HEK293 (cell line): Measurements from ENCODE around the gene RSPRY1.

ENCODE experiments used
- CTCF ChIA-PET: fragments of 350-600 bp; formaldehyde crosslinking; extraction: SDS; loops from one replicate; lab custom pipeline; 2021; ENCODE audit warnings: antibody characterized with exemption; lab: Yijun Ruan, JAX
- POLR2A ChIA-PET: fragments of 300-600 bp; formaldehyde crosslinking; extraction: SDS; loops from one replicate; lab custom pipeline; 2020; ENCODE audit warnings: antibody characterized with exemption, inconsistent platforms; lab: Yijun Ruan, JAX
- H3K27ac ChIP-seq: fragments of 200-500 bp; sonication (Bioruptor generic); 2 replicates; pipeline ENCODE4 v1.5.1; 2014; ENCODE audit warnings: low read depth, low read length, control low read depth, inconsistent platforms; ENCODE audit errors: extremely low read depth
- H3K36me3 ChIP-seq, 2 experiments: fragments of 200-500 bp in 1 of 2; sonication (Bioruptor generic) in 1 of 2; 1 replicate in 1 of 2; 2 replicates in 1 of 2; pipeline ENCODE4 v1.5.1; 2014 to 2017; ENCODE audit warnings: inconsistent platforms in 2 of 2, low read length in 2 of 2; ENCODE audit not compliant: control insufficient read depth in 2 of 2, insufficient read depth in 1 of 2
- H3K4me1 ChIP-seq: fragments of 200-500 bp; sonication (Bioruptor generic); 2 replicates; pipeline ENCODE4 v1.5.1; 2014; ENCODE audit warnings: mild to moderate bottlenecking, low read length, inconsistent platforms; ENCODE audit not compliant: control insufficient read depth, insufficient read depth
- H3K4me3 ChIP-seq: 2 replicates; pipeline ENCODE4 v1.5.1; 2011; ENCODE audit warnings: low read depth, mild to moderate bottlenecking, control low read depth, low read length, moderate library complexity
- H3K9me3 ChIP-seq: fragments of 200-500 bp; sonication (Bioruptor generic); 2 replicates; pipeline ENCODE4 v1.5.1; 2014; ENCODE audit warnings: low read depth, low read length, inconsistent platforms; ENCODE audit not compliant: control insufficient read depth, insufficient read depth
- GFI1B ChIP-seq: fragments of 450-650 bp; formaldehyde crosslinking; IDR thresholded peaks from 2 replicates; pipeline ENCODE4 v1.5.1; 2016; ENCODE audit warnings: missing biosample characterization, missing genetic modification characterization
- KLF16 ChIP-seq: fragments of 450-650 bp; formaldehyde crosslinking; IDR thresholded peaks from 2 replicates; pipeline ENCODE4 v1.5.1; 2017; ENCODE audit warnings: missing biosample characterization, missing genetic modification characterization
- MZF1 ChIP-seq: fragments of 450-650 bp; formaldehyde crosslinking; IDR thresholded peaks from 2 replicates; pipeline ENCODE4 v1.5.1; 2017; ENCODE audit warnings: missing biosample characterization, missing genetic modification characterization, borderline replicate concordance
- SCRT1 ChIP-seq: fragments of 450-650 bp; formaldehyde crosslinking; IDR thresholded peaks from 2 replicates; pipeline ENCODE4 v1.5.1; 2016; ENCODE audit warnings: missing biosample characterization, missing genetic modification characterization, borderline replicate concordance
- SCRT2 ChIP-seq: fragments of 450-650 bp; formaldehyde crosslinking; IDR thresholded peaks from 2 replicates; pipeline ENCODE4 v1.5.1; 2016; ENCODE audit warnings: missing biosample characterization, missing genetic modification characterization
- SETDB1 ChIP-seq: IDR thresholded peaks from one replicate; pipeline ENCODE4 v1.6.1; 2017; ENCODE audit warnings: mild to moderate bottlenecking, low read length, moderate library complexity, mixed read lengths; ENCODE audit not compliant: insufficient read length
- TRIM28 ChIP-seq: IDR thresholded peaks from 2 replicates; pipeline ENCODE4 v1.6.1; 2011; ENCODE audit warnings: low read length, control low read depth, borderline replicate concordance
- ZBTB20 ChIP-seq: fragments of 450-650 bp; formaldehyde crosslinking; IDR thresholded peaks from 2 replicates; pipeline ENCODE4 v1.5.1; 2016; ENCODE audit warnings: missing biosample characterization, missing genetic modification characterization
- ZBTB48 ChIP-seq: fragments of 450-650 bp; formaldehyde crosslinking; IDR thresholded peaks from 2 replicates; pipeline ENCODE4 v1.5.1; 2016; ENCODE audit warnings: missing biosample characterization, missing genetic modification characterization
- ZBTB8A ChIP-seq: fragments of 450-650 bp; formaldehyde crosslinking; IDR thresholded peaks from 2 replicates; pipeline ENCODE4 v1.5.1; 2016; ENCODE audit warnings: missing biosample characterization, missing genetic modification characterization
- ZNF112 ChIP-seq: fragments of 450-650 bp; formaldehyde crosslinking; IDR thresholded peaks from 2 replicates; pipeline ENCODE4 v1.5.0; 2017; ENCODE audit warnings: missing biosample characterization, missing genetic modification characterization
- ZNF221 ChIP-seq: fragments of 450-650 bp; formaldehyde crosslinking; IDR thresholded peaks from 2 replicates; pipeline ENCODE4 v1.5.1; 2017; ENCODE audit warnings: missing biosample characterization, missing genetic modification characterization, borderline replicate concordance
- ZNF529 ChIP-seq: fragments of 450-650 bp; formaldehyde crosslinking; IDR thresholded peaks from 2 replicates; pipeline ENCODE4 v1.5.1; 2017; ENCODE audit warnings: missing genetic modification characterization, missing biosample characterization; ENCODE audit not compliant: insufficient replicate concordance
- ZNF558 ChIP-seq: fragments of 450-650 bp; formaldehyde crosslinking; IDR thresholded peaks from 2 replicates; pipeline ENCODE4 v1.5.1; 2016; ENCODE audit warnings: missing biosample characterization, missing genetic modification characterization
- ZNF585B ChIP-seq: fragments of 450-650 bp; formaldehyde crosslinking; IDR thresholded peaks from 2 replicates; pipeline ENCODE4 v1.5.1; 2016; ENCODE audit warnings: missing biosample characterization, missing genetic modification characterization
- ZNF704 ChIP-seq: fragments of 450-650 bp; formaldehyde crosslinking; IDR thresholded peaks from 2 replicates; pipeline ENCODE4 v1.5.1; 2016; ENCODE audit warnings: missing biosample characterization, missing genetic modification characterization
- ZSCAN16 ChIP-seq: fragments of 450-650 bp; formaldehyde crosslinking; IDR thresholded peaks from 2 replicates; pipeline ENCODE4 v1.5.1; 2016; ENCODE audit warnings: missing biosample characterization, missing genetic modification characterization
- ZXDB ChIP-seq: fragments of 450-650 bp; formaldehyde crosslinking; IDR thresholded peaks from 2 replicates; pipeline ENCODE4 v1.5.1; 2016; ENCODE audit warnings: missing biosample characterization, missing genetic modification characterization
- TF ChIP-seq, protein P1 (sequence below): fragments of 450-650 bp; formaldehyde crosslinking; IDR thresholded peaks from 2 replicates; pipeline ENCODE4 v1.5.1; 2016; ENCODE audit warnings: missing biosample characterization, missing genetic modification characterization
- TF ChIP-seq, protein P2 (sequence below): fragments of 450-650 bp; IDR thresholded peaks from 2 replicates; pipeline ENCODE4 v1.5.1; 2018; ENCODE audit warnings: missing biosample characterization, missing genetic modification characterization

RSPRY1 gene

DNA sequence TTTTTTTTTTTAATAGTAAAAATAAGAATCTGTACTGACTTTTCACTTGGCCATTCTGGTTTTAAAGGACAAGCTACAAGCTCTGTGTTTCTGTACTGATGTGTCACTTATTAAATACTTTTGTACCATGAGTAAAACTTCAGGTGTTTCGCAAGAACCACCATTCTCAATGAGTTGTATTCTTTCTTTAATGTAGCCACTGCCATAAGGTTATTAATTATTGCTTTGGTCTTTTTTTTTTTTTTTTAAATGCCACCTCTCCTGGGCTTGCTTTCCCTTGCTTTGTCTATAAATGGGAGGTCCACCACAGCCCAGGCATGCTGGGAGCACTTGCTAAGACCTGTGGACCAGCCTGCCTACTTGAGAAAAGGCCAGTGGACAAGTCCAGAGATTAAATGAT, 67.3 kb downstream of the RSPRY1 start:
- TF ChIP-seq ZNF529: no peak
- TF ChIP-seq ZBTB48 (tag by site-specific recombination): no peak
- TF ChIP-seq ZNF221 (tag by site-specific recombination): no peak
- no peak for TF ChIP-seq TRIM28
- TF ChIP-seq ZXDB: no peak
- no peak for TF ChIP-seq ZBTB8A
- no peak for TF ChIP-seq GFI1B
- no peak for TF ChIP-seq ZNF704 (tag by site-specific recombination)
- no peak for TF ChIP-seq ZNF585B (tag by site-specific recombination)
- TF ChIP-seq ZSCAN16 (tag by site-specific recombination): no peak
- no peak for TF ChIP-seq ZBTB20 (tag by site-specific recombination)
- TF ChIP-seq, protein P1, sequence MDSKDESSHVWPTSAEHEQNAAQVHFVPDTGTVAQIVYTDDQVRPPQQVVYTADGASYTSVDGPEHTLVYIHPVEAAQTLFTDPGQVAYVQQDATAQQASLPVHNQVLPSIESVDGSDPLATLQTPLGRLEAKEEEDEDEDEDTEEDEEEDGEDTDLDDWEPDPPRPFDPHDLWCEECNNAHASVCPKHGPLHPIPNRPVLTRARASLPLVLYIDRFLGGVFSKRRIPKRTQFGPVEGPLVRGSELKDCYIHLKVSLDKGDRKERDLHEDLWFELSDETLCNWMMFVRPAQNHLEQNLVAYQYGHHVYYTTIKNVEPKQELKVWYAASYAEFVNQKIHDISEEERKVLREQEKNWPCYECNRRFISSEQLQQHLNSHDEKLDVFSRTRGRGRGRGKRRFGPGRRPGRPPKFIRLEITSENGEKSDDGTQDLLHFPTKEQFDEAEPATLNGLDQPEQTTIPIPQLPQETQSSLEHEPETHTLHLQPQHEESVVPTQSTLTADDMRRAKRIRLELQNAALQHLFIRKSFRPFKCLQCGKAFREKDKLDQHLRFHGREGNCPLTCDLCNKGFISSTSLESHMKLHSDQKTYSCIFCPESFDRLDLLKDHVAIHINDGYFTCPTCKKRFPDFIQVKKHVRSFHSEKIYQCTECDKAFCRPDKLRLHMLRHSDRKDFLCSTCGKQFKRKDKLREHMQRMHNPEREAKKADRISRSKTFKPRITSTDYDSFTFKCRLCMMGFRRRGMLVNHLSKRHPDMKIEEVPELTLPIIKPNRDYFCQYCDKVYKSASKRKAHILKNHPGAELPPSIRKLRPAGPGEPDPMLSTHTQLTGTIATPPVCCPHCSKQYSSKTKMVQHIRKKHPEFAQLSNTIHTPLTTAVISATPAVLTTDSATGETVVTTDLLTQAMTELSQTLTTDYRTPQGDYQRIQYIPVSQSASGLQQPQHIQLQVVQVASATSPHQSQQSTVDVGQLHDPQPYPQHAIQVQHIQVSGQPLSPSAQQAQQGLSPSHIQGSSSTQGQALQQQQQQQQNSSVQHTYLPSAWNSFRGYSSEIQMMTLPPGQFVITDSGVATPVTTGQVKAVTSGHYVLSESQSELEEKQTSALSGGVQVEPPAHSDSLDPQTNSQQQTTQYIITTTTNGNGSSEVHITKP (tag by site-specific recombination): no peak
- no peak for TF ChIP-seq KLF16 (tag by site-specific recombination)
- TF ChIP-seq, protein P2, sequence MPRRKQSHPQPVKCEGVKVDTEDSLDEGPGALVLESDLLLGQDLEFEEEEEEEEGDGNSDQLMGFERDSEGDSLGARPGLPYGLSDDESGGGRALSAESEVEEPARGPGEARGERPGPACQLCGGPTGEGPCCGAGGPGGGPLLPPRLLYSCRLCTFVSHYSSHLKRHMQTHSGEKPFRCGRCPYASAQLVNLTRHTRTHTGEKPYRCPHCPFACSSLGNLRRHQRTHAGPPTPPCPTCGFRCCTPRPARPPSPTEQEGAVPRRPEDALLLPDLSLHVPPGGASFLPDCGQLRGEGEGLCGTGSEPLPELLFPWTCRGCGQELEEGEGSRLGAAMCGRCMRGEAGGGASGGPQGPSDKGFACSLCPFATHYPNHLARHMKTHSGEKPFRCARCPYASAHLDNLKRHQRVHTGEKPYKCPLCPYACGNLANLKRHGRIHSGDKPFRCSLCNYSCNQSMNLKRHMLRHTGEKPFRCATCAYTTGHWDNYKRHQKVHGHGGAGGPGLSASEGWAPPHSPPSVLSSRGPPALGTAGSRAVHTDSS: no peak
- TF ChIP-seq ZNF112 (tag by site-specific recombination): no peak
- POLR2A ChIA-PET: no interaction called here
- peaks cover 22 to 71% of the 10 kb centered on the region in 2 experiments for H3K36me3 ChIP-seq
- no peaks in the 10 kb centered on the region for H3K4me1 ChIP-seq
- H3K4me3 ChIP-seq: no peak overlapping the region
- CTCF ChIA-PET: interaction anchor here (0.6 kb wide), 1 partner anchor 11 kb away, joined by 4 read pairs; no protein-coding TSS in a partner anchor
- H3K27ac ChIP-seq: no peak overlapping the region
- no peaks in the 10 kb centered on the region for H3K9me3 ChIP-seq

GRCh38 chr16:57255686-57256415, 69.7 kb downstream of the RSPRY1 start:
- Histone ChIP-seq H3K4me1 (no peaks in the 10 kb centered on the region), H3K4me3 (no peak overlapping the region), H3K27ac (no peak overlapping the region), H3K9me3 (no peaks in the 10 kb centered on the region), H3K36me3 (peaks cover 10 to 47% of the 10 kb centered on the region in 2 experiments; a peak in 2 of 3 replicates)
- ChIA-PET POLR2A (interaction anchor here (0.7 kb wide), 1 partner anchor 33 kb away, joined by 3 read pairs; no protein-coding TSS in a partner anchor), CTCF (interaction anchor here (0.8 to 1.0 kb wide), 2 partner anchors 11 to 47 kb away, joined by 3 to 6 read pairs; partner anchors contain the start of gene ARL2BP)
- TF ChIP-seq SETDB1 (no peak), MZF1 (no peak), ZNF558 (tag by site-specific recombination) (no peak), SCRT2 (tag by site-specific recombination) (no peak), SCRT1 (tag by site-specific recombination) (no peak)
